GM21360 (cell line): ENCODE data around the gene URB1.
"Not testable (repeated sequence)": the region's sequence is repeated elsewhere in the genome, so short reads cannot be mapped to it uniquely, and the experiment has no call there.

Source experiments
- ATAC-seq: cut with Tn5 transposase; IDR thresholded peaks from one replicate; pipeline ENCODE4 v1.9.1; 2021; ENCODE audit warnings: mild to moderate bottlenecking, moderate library complexity; ENCODE audit not compliant: unreplicated experiment

URB1 gene

GRCh38 chr21:32371913-32372314, 20.9 kb downstream of the URB1 start:
- ATAC-seq = no peak

GRCh38 chr21:32370998-32371766, 21.6 kb downstream of the URB1 start:
- no peak for ATAC-seq

DNA sequence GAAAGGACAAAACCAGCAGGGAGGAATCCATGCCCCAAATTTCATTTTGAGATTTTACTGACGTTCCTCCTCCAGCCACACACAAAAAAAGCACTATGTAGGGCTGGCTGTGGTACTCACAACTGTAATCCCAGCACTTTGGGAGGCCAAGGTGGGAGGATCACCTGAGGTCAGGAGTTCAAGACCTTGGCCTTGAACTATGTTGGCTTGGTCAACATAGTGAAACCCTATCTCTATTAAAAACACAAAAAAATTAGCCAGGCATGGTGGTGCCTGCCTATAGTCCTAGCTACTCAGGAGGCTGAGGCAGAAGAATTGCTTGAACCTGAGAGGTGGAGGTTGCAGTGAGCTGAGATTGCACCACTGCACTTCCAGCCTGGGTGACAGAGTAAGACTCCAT, 23.9 kb downstream of the URB1 start:
- not testable (repeated sequence) for ATAC-seq

GRCh38 chr21:32368386-32368785, 24.4 kb downstream of the URB1 start:
- no peak for ATAC-seq

DNA sequence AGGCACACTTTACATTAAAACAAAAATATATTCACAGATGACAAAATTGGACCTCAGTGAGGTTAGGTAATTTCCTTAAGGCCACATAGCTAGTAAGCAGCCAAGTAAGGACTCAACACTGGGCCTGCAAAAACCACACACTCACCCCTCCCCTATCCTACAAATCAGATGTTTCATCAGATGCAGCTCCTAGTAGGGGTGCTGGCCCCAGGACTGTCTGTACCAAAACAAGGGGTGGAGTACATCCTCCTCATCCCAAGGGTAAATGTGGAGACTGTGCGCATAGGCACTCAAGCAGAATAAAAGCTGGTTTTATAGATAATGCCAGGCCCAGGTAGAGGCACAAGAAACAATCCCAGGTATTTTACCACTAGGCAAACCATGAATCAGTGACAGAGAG, 25.7 kb downstream of the URB1 start:
- ATAC-seq = no peak

DNA sequence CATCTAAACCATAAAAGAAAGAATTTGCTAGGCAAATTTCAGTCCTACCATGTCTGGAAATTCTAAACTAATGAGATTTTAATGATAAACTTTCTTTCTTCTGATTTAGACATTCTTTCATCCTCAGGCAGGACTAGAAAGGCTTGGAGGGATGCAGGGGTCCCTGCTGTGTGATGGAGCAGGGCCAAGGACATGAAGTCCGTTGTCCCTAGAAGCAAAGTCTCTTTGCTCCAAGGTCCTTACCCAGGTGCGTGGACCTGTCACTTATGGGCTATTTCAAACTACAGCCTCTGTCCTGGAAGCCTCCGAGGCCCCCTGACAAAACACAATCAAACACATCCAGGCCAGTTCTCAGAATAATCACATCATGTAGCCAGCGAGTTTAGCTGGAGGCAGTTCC, 26.6 kb downstream of the URB1 start:
- ATAC-seq = no peak

DNA sequence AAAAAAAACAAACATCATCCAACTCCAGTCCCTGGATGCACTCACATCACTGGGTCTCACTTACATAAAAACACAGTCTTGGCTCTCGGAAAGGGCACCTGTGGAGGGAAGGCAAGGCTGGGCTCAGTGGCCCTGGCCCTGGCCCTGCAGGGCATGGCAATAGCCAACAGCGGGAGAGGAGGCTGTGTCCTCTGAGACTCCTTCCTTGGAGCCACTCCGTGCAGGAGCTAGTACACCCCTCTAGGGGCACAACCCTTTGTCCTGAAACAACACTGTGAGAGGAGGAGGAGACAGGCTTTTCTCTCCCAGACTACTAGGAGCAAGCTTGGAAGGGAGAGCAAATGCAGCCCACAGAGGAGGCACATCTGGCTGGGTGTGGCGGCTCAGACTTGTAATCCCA, 28.0 kb downstream of the URB1 start:
- ATAC-seq = no peak

DNA sequence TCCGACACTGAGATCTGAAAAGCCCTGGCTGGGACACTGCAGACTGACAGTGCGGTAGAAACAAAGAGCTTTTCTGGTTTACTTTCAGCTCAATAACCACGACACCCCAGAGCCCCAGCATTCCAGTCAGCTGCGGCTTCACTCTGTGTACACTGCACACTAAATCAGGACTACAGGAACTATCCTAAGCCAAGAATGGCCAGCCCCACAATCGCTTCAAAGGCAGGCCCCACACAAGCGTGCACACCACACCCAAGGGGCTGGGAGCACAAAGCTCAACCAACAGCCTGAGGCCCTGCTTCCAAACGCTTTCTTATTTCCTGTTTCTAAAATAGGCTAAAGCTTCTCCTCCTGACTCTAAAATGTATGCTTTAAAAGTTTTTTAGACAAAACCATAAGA, 28.4 kb downstream of the URB1 start:
- no peak for ATAC-seq

DNA sequence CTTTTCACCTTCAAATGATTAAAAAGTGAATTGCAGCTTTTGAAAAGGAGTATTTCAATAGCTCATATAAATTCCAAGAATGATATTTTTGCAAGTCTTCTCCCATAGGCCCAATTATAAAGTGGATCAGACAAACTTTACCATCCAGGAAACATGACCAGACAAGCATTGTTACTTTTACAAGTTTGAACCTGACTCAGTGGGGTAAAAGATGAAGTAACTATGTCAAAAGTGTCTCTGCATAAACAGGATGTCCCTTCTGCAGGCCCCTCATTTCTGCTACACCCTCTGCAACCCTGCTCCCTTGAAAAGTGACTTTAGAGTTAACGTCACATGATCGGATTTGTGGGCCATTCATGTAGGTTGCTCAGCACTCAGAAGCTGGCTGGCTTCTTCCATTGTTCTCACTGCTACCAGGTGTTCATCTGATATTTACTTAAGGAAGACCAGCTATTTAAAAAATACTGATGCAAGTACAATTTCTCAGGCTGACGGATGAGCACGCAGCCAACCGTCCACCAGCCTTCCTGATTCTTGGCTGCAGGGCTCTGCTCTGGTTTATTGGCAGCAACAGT, 32.3 kb downstream of the URB1 start:
- no peak for ATAC-seq

GRCh38 chr21:32359719-32360260, 33.0 kb downstream of the URB1 start:
- ATAC-seq = no peak

GRCh38 chr21:32356874-32357395, 35.9 kb downstream of the URB1 start:
- ATAC-seq = no peak

DNA sequence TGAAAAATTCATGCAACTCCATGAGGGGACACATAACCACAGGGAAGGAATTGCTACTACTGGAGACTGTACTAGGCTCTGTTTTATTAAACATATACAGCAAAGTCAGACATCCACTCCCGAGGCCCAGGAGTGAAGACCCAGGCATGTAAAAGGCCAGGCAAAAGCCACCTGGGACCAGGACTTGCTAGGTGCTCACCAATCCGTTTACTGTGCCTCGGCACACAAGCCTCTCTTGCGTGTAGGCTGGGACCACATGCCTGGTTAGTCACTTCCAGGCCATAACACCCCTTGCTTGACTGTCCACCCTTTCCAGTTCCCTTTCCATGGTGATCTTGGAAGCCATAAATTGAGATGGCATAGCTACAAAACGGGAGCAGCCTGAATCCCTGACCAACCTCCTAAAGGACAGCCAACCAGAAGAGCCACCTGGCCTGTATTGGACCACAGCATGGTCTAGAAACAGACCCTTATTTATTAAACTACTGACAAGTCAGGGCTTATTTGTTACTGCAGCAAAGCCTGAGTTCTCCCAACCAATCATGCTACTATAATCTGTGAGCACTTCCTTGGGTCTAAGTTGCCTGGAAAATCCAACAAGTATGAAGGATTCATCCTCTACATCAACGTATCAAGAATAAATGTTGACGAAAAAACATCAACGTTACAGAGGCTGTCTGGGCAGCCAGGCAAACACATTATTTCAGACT, 39.7 kb downstream of the URB1 start:
- no peak for ATAC-seq

DNA sequence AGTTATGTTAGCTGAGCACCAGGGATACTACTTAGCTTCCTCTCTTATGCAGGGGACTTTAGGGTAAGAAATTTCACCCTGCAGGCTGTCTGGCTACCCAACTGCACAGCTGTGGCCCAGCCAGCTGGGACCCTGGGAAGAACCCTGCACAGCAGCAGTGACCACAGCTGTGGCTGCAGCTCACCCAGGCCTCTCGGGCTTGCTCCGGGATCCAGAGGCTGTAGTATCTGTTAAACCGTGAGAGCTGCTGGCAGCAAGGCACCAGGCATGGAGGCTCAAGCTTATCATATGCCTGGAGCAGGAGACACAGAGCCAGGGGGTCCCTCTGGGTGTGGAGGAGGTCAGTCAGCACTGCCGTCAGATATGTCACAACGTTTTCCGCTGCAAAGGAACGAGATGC, 40.3 kb downstream of the URB1 start:
- ATAC-seq = no peak

DNA sequence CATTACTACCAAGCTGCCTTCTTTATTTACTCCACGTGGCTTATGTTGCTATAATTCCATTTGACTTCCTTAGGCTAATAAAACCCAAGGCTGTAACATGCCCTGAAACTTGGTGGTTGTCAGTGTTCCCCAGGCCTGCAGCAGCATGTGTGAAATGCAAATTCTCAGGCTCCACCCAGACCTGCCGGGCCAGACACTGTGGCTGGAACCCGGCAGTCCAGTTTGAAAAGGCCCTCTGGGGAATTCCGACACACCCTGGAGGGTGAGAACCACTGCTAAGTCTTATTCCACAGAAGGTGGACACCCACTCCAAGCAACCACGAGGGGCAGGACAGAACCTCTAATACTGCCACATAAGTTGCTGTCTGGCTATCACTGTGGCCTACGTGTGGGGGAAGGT, 41.4 kb downstream of the URB1 start:
- no peak for ATAC-seq

GRCh38 chr21:32350981-32351380, 41.8 kb downstream of the URB1 start:
- no peak for ATAC-seq

- no peak for ATAC-seq
Observed at GRCh38 chr21:32350211-32350980, 42.4 kb downstream of the URB1 start.

DNA sequence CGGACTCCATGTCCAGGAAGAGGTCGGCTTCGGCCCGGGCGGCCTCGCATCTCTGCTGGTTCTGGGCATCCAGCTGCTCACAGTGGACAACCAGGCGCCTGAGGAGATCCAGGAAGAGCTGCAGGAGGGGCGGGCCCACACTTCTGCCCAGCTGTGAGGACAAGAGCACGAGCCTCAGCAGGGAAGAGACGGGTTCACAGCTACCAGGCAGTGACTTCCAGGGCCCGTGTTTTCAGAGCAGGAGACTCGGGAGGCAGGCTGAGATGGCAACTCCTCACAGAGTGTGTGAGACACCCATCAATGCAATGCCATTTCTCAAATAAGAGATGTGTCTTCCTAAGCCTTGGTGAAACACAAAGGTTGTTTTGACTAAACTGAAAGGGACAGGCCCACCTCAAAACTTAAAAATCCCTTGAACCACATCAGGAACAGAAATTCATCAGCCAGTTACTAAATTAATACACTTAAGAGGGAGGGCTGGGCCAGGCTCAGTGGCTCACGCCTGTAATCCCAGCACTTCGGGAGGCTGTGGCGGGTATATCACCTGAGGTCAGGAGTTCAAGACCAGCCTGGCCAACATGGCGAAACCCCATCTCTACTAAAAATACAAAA, 43.4 kb downstream of the URB1 start:
- ATAC-seq = no peak

DNA sequence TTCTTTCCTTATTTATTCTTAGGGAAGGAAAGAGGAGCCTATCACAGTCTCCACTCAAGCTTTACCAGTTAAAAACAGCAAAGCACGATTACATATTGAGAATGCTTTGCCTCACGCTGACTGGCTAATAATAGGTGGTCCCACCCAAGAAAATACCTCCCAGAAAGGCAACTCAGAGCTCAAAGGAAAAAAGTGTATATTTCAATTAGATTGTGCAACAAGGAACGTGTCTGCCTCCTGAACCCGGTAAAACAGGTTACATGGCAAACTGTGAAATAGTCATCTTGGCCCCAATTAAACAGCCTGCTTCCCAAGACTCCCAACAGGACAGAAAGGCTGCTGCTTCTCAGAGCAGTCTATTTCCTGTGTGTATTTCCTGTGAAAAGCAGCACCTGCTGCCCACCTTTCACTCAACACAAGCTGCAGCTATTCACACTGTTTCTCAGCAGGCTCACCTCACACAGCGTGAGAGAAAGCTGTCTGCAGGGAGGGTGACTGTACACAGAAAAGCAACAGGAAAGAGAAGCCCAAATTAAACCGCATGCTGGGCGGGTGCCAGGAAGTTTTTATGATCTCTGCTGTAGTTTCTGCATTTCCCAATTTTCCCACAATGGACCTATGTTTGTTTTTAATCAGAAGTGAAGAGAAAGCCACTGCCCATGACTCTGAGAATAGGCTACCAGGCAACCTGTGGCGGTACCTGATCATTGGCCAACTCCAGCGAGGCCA, 44.0 kb downstream of the URB1 start:
- ATAC-seq = no peak

GRCh38 chr21:32347977-32348376, 44.8 kb downstream of the URB1 start:
- no peak for ATAC-seq

DNA sequence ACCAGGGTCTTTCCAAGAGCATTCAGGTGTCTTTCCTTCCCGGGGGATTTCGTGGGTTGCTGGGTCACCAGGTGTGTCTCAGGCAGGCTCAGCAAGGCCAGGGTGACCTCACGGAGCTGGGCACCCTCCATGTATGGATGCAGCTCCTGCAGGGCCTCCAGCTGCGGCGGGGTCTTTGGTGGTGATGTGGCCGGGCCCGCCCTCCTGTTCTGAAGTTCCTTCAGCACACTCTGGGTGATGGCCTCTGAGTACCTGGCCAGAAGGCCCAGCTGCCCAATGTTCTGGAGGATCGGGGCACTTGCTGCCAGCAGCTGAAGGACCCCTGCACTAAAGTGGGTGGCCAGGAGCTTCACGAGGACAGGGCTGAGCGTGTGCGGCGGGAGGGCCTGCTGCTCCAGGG, 45.5 kb downstream of the URB1 start:
- no peak for ATAC-seq
